T follicular helper cell (primary cell): ENCODE measurements around the gene LAMTOR4.
A peak's percentile ranks its signal among the peaks of the same experiment; 100 is the strongest.
"Not testable (repeated sequence)": the region's sequence is repeated elsewhere in the genome, so short reads cannot be mapped to it uniquely, and the experiment has no call there.

Experiments used
- DNase-seq: peaks from one replicate; pipeline ENCODE4 v3.0.0-alpha.2; 2020; ENCODE audit warnings: low read depth

The LAMTOR4 gene

GRCh38 chr7:100122568-100122967, 26.1 kb upstream of the LAMTOR4 start:
- DNase-seq, result no peak

- no peak for DNase-seq
Observed at GRCh38 chr7:100124301-100125230, 24.2 kb upstream of the LAMTOR4 start.

- DNase-seq, result no peak
Observed at GRCh38 chr7:100126239-100126930, 22.3 kb upstream of the LAMTOR4 start.

GRCh38 chr7:100126931-100127865, 21.5 kb upstream of the LAMTOR4 start, which contains the start of gene MBLAC1:
MBLAC1 (plus strand) TSS chr7:100126967; CDS start chr7:100127396, 429 bp downstream.
- DNase-seq, result peak; percentile 91

- no peak for DNase-seq
Observed at GRCh38 chr7:100127866-100128636, 20.7 kb upstream of the LAMTOR4 start.

GRCh38 chr7:100128637-100128963, 20.1 kb upstream of the LAMTOR4 start:
- DNase-seq, result no peak

GRCh38 chr7:100130220-100130607, 18.5 kb upstream of the LAMTOR4 start:
- not testable (repeated sequence) for DNase-seq

GRCh38 chr7:100130608-100131453, 17.9 kb upstream of the LAMTOR4 start:
- DNase-seq, result peak; percentile 74

- no peak for DNase-seq
Observed at GRCh38 chr7:100132126-100132525, 16.6 kb upstream of the LAMTOR4 start.

GRCh38 chr7:100132697-100133151, 16.0 kb upstream of the LAMTOR4 start:
- DNase-seq, result peak; percentile 57

GRCh38 chr7:100137851-100138760, 10.6 kb upstream of the LAMTOR4 start:
- DNase-seq, result no peak

- DNase-seq, result no peak
Observed at GRCh38 chr7:100141555-100141949, 7.2 kb upstream of the LAMTOR4 start.

- DNase-seq, result no peak
Observed at GRCh38 chr7:100142461-100142860, 6.3 kb upstream of the LAMTOR4 start.

GRCh38 chr7:100146350-100146749, 2.4 kb upstream of the LAMTOR4 start:
- not testable (repeated sequence) for DNase-seq

- DNase-seq, result no peak
Observed at GRCh38 chr7:100147278-100147677, 1.4 kb upstream of the LAMTOR4 start.

GRCh38 chr7:100148225-100148558, 526 bp upstream of the LAMTOR4 start:
- no peak for DNase-seq

GRCh38 chr7:100152404-100152803, 3.7 kb downstream of the LAMTOR4 start:
- no peak for DNase-seq

GRCh38 chr7:100152937-100153666, 4.4 kb downstream of the LAMTOR4 start:
- DNase-seq, result no peak
